ENCODE measurements around the gene ESRP2.

The ESRP2 gene

GRCh38 chr16:68214726-68215125, 21.2 kb downstream of the ESRP2 start:
- no peak for DNase-seq

- no peak for DNase-seq
These were observed 29.7 kb downstream of the ESRP2 start for GRCh38 chr16:68206245-68206644.

- DNase-seq: no peak
These were observed 33.8 kb downstream of the ESRP2 start for GRCh38 chr16:68202091-68202519.

- no peak for DNase-seq
These were observed 35.7 kb downstream of the ESRP2 start for GRCh38 chr16:68200088-68200783.

- no peak for DNase-seq
These were observed 38.7 kb downstream of the ESRP2 start for GRCh38 chr16:68197250-68197649.

- no peak for DNase-seq
These were observed 41.7 kb downstream of the ESRP2 start for GRCh38 chr16:68194251-68194650.

- no peak for DNase-seq
These were observed 45.0 kb downstream of the ESRP2 start for GRCh38 chr16:68190736-68191510.

- DNase-seq: no peak
These were observed 45.8 kb downstream of the ESRP2 start for GRCh38 chr16:68190081-68190480.

- DNase-seq: no peak
These were observed 47.8 kb downstream of the ESRP2 start for GRCh38 chr16:68188170-68188569.

GRCh38 chr16:68187505-68187904, 48.4 kb downstream of the ESRP2 start:
- no peak for DNase-seq

- DNase-seq: no peak
These were observed 49.0 kb downstream of the ESRP2 start for GRCh38 chr16:68186877-68187276.

- no peak for DNase-seq
These were observed 52.9 kb downstream of the ESRP2 start for GRCh38 chr16:68183046-68183445.

GRCh38 chr16:68179855-68180254, 56.1 kb downstream of the ESRP2 start:
- no peak for DNase-seq

GRCh38 chr16:68179196-68179795, 56.6 kb downstream of the ESRP2 start:
- DNase-seq: no peak

All from stimulated activated CD4-positive, alpha-beta T cell treated with anti-CD3 and anti-CD28 coated beads, Interleukin-12 subunit alpha, Interleukin-12 subunit beta, amount 100 ng/mL, for 4 hours (primary cell).